OCI-LY3 (cell line): ENCODE data around the gene EGFLAM.

Source experiments
- CTCF ChIP-seq: fragments of 200-600, 300-600 bp; sonication (generic); IDR thresholded peaks from 2 replicates; pipeline ENCODE4 v1.5.1; 2014; ENCODE audit warnings: antibody characterized with exemption, low read length, low read depth
- EZH2phosphoT487 ChIP-seq: fragments of 200-600 bp; shearing (Covaris generic); IDR thresholded peaks from 2 replicates; pipeline ENCODE4 v1.6.1; 2018; ENCODE audit warnings: antibody characterized with exemption, mixed run types, low read depth

GRCh38 chr5:38274370-38274769 is 16.0 kb downstream of the EGFLAM start:
- no peak for TF ChIP-seq CTCF
- TF ChIP-seq EZH2phosphoT487: no peak
